ENCODE results near the gene SERPINB5. TPM values are rescaled to one million over a fixed set of nuclear protein-coding genes. Genes with fewer than 3 reads are reported as not detected.

SERPINB5 gene
- total RNA-seq, 1 donor from 2014 or later = not detected

GRCh38 chr18:63457977-63458376 is 18.8 kb upstream of the SERPINB5 start:
- Mint-ChIP-seq H3K9me3 (no peaks in the 10 kb centered on the region), H3K27me3 (ENCODE audit: insufficient read depth, low read depth) (peaks cover 2% of the 10 kb centered on the region), H3K4me1 (no peaks in the 10 kb centered on the region), H3K4me3 (no peak overlapping the region), H3K27ac (no peak overlapping the region), H3K36me3 (no peaks in the 10 kb centered on the region)
- Histone ChIP-seq H3K4me2 (no peak overlapping the region), H3F3A (ENCODE audit: low read depth) (no peaks in the 10 kb centered on the region), H4K20me1 (ENCODE audit: low read depth) (no peaks in the 10 kb centered on the region), H3K9me3 (ENCODE audit: low read depth) (no peaks in the 10 kb centered on the region), H2AFZ (replicated peaks) (no peak overlapping the region), H3K4me3 (no peak overlapping the region), H3K27me3 (no peaks in the 10 kb centered on the region), H3K9ac (no peak overlapping the region), H3K36me3 (no peaks in the 10 kb centered on the region), H3K4me1 (no peaks in the 10 kb centered on the region), H3K79me2 (ENCODE audit: low read depth) (no peaks in the 10 kb centered on the region), H3K27ac (no peak overlapping the region)
- DNase-seq (ENCODE audit: low spot score) = no peak
- TF ChIP-seq EZH2 (IDR thresholded peaks at IDR 0.05) = no peak
- TF ChIP-seq, protein P1, sequence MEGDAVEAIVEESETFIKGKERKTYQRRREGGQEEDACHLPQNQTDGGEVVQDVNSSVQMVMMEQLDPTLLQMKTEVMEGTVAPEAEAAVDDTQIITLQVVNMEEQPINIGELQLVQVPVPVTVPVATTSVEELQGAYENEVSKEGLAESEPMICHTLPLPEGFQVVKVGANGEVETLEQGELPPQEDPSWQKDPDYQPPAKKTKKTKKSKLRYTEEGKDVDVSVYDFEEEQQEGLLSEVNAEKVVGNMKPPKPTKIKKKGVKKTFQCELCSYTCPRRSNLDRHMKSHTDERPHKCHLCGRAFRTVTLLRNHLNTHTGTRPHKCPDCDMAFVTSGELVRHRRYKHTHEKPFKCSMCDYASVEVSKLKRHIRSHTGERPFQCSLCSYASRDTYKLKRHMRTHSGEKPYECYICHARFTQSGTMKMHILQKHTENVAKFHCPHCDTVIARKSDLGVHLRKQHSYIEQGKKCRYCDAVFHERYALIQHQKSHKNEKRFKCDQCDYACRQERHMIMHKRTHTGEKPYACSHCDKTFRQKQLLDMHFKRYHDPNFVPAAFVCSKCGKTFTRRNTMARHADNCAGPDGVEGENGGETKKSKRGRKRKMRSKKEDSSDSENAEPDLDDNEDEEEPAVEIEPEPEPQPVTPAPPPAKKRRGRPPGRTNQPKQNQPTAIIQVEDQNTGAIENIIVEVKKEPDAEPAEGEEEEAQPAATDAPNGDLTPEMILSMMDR (IDR thresholded peaks at IDR 0.05) = no peak
- TF ChIP-seq EZH2phosphoT487 (IDR thresholded peaks at IDR 0.05) = no peak

DNA sequence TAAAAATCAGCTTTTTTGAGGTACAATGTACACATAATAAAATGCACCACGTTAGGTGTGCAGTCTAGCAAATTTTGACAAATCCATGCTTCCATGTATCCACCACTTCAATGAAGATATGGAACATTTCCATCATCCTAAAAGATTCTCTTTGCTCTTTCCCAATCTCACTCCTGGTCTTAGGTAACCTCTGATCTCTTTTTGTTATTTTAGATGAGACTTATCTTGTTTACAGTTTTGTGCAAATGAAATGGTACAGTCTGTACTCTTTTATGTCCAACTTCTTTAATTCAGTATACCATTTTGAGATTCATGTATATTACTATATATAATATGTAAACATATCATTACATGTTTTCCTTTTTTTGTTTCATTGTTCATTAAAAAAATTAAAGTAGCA is 16.3 kb upstream of the SERPINB5 start:
- TF ChIP-seq EZH2 (IDR thresholded peaks at IDR 0.05) = no peak
- TF ChIP-seq, protein P1 (IDR thresholded peaks at IDR 0.05) = no peak
- TF ChIP-seq EZH2phosphoT487 (IDR thresholded peaks at IDR 0.05) = no peak
- H3K79me2 ChIP-seq (ENCODE audit: low read depth) = no peaks in the 10 kb centered on the region
- Mint-ChIP-seq H3K27ac (no peak overlapping the region), H3K36me3 (no peaks in the 10 kb centered on the region), H3K4me1 (no peaks in the 10 kb centered on the region), H3K9me3 (no peaks in the 10 kb centered on the region), H3K27me3 (ENCODE audit: insufficient read depth, low read depth) (peaks cover 2% of the 10 kb centered on the region), H3K4me3 (no peak overlapping the region)
- H3F3A ChIP-seq (ENCODE audit: low read depth) = no peaks in the 10 kb centered on the region
- H2AFZ ChIP-seq (replicated peaks) = no peak overlapping the region
- H3K9me3 ChIP-seq (ENCODE audit: low read depth) = no peaks in the 10 kb centered on the region
- H3K36me3 ChIP-seq = no peaks in the 10 kb centered on the region
- H4K20me1 ChIP-seq (ENCODE audit: low read depth) = no peaks in the 10 kb centered on the region
- H3K9ac ChIP-seq = no peak overlapping the region
- no peak overlapping the region for H3K27ac ChIP-seq
- H3K4me3 ChIP-seq = no peak overlapping the region
- H3K4me2 ChIP-seq = no peak overlapping the region
- DNase-seq (ENCODE audit: low spot score) = no peak
- H3K4me1 ChIP-seq = no peaks in the 10 kb centered on the region
- H3K27me3 ChIP-seq = no peaks in the 10 kb centered on the region

GRCh38 chr18:63464434-63464833 is 12.3 kb upstream of the SERPINB5 start:
- H3K9me3 Mint-ChIP-seq = no peaks in the 10 kb centered on the region
- Histone ChIP-seq H3F3A (ENCODE audit: low read depth) (no peaks in the 10 kb centered on the region), H2AFZ (replicated peaks) (no peak overlapping the region), H4K20me1 (ENCODE audit: low read depth) (no peaks in the 10 kb centered on the region), H3K9ac (no peak overlapping the region), H3K79me2 (ENCODE audit: low read depth) (no peaks in the 10 kb centered on the region), H3K27ac (no peak overlapping the region), H3K4me3 (no peak overlapping the region), H3K27me3 (no peaks in the 10 kb centered on the region), H3K9me3 (ENCODE audit: low read depth) (no peaks in the 10 kb centered on the region), H3K4me2 (no peak overlapping the region), H3K36me3 (no peaks in the 10 kb centered on the region), H3K4me1 (no peaks in the 10 kb centered on the region)
- DNase-seq (ENCODE audit: low spot score) = no peak
- no peak overlapping the region for H3K27ac Mint-ChIP-seq
- no peaks in the 10 kb centered on the region for H3K4me1 Mint-ChIP-seq
- no peak overlapping the region for H3K4me3 Mint-ChIP-seq
- TF ChIP-seq, protein P1 (IDR thresholded peaks at IDR 0.05) = no peak
- TF ChIP-seq EZH2phosphoT487 (IDR thresholded peaks at IDR 0.05) = no peak
- no peak for TF ChIP-seq EZH2 (IDR thresholded peaks at IDR 0.05)
- H3K36me3 Mint-ChIP-seq = no peaks in the 10 kb centered on the region
- H3K27me3 Mint-ChIP-seq (ENCODE audit: insufficient read depth, low read depth) = peaks cover 2% of the 10 kb centered on the region

All from neural progenitor cell (in vitro differentiated cells).